Endothelial cell of umbilical vein (primary cell): ENCODE measurements around the gene S100A3. TPM values are rescaled to one million over a fixed set of nuclear protein-coding genes. Genes with fewer than 3 reads are reported as not detected.

Experiments
- BruUV-seq: library from RNA; stranded (reverse); fragments of 400-500 nt; replicated peaks from 2 replicates; lab custom pipeline; 2021; lab: Mats Ljungman, UMichigan
- CTCF ChIA-PET: fragments of 300-600, 350-600 bp; sonication (Branson Sonifier 250); formaldehyde crosslinking; loops from one replicate; lab custom pipeline; 2021; ENCODE audit warnings: antibody characterized with exemption, inconsistent platforms; lab: Charles Lee
- POLR2A ChIA-PET: fragments of 300-600, 350-600 bp; sonication (Branson Sonifier 250); formaldehyde crosslinking; loops from one replicate; lab custom pipeline; 2021; ENCODE audit warnings: antibody characterized with exemption, inconsistent platforms; lab: Charles Lee
- DNase-seq: peaks from one replicate; pipeline ENCODE4 v3.0.0-alpha.2; 2011; ENCODE audit warnings: low read depth, low spot score
- FAIRE-seq: peaks from 2 replicates; lab custom pipeline; 2011; peaks lifted over from hg19 to GRCh38; lab: Jason Lieb, UNC
- H2AFZ ChIP-seq: 2 replicates; pipeline ENCODE4 v1.6.0; 2012; ENCODE audit warnings: low read depth, low read length, control low read depth, inconsistent platforms
- H3K27ac ChIP-seq: 2 replicates; pipeline ENCODE4 v1.5.1; 2011; ENCODE audit warnings: low read depth, mild to moderate bottlenecking, control low read depth, low read length, moderate library complexity; ENCODE audit not compliant: insufficient read depth
- H3K27me3 ChIP-seq, 2 experiments: 2 replicates each; pipeline versions ENCODE4 v1.6.0 to v1.6.1; 2011; ENCODE audit warnings: low read length in 2 of 2, mixed read lengths in 1 of 2; ENCODE audit not compliant: control insufficient read depth in 2 of 2, insufficient read depth in 2 of 2
- H3K36me3 ChIP-seq, 2 experiments: 2 replicates in 1 of 2; 3 replicates in 1 of 2; pipeline ENCODE4 v1.5.1; 2011; ENCODE audit warnings: low read length in 2 of 2, mild to moderate bottlenecking in 1 of 2, moderate library complexity in 1 of 2; ENCODE audit not compliant: control insufficient read depth in 2 of 2, insufficient read depth in 2 of 2; ENCODE audit errors: extremely low read depth in 1 of 2
- H3K4me1 ChIP-seq: 3 replicates; pipeline ENCODE4 v1.5.1; 2011; ENCODE audit warnings: mild to moderate bottlenecking, low read length; ENCODE audit not compliant: control insufficient read depth, insufficient read depth; ENCODE audit errors: extremely low read depth
- H3K4me2 ChIP-seq: 2 replicates; pipeline ENCODE4 v1.6.1; 2011; ENCODE audit warnings: low read length, control low read depth, mixed read lengths; ENCODE audit not compliant: insufficient read depth
- H3K4me3 ChIP-seq, 3 experiments: fragments of 200-600 bp in 1 of 3; sonication (generic), shearing (Covaris generic) in 1 of 3; replicated peaks in 1 of 3; 2 replicates each; pipeline ENCODE4 v1.5.1; 2011 to 2016; ENCODE audit warnings: control low read depth in 3 of 3, low read length in 3 of 3, mild to moderate bottlenecking in 2 of 3, inconsistent platforms in 1 of 3, low read depth in 1 of 3, moderate library complexity in 1 of 3; ENCODE audit not compliant: insufficient read depth in 1 of 3
- H3K79me2 ChIP-seq: 2 replicates; pipeline ENCODE4 v1.6.0; 2012; ENCODE audit warnings: low read length, inconsistent platforms; ENCODE audit not compliant: control insufficient read depth, insufficient read depth
- H3K9ac ChIP-seq: replicated peaks from 2 replicates; pipeline ENCODE3; 2011; ENCODE audit warnings: low read length, control low read depth; ENCODE audit not compliant: insufficient read depth; ENCODE audit errors: extremely low read depth
- H3K9me1 ChIP-seq: replicated peaks from 3 replicates; pipeline ENCODE4 v1.6.0; 2011; ENCODE audit warnings: mild to moderate bottlenecking, low read length; ENCODE audit not compliant: control insufficient read depth, insufficient read depth; ENCODE audit errors: extremely low read depth
- H3K9me3 ChIP-seq: replicated peaks from 2 replicates; pipeline ENCODE4 v1.5.1; 2012; ENCODE audit warnings: low read length, inconsistent platforms; ENCODE audit not compliant: control insufficient read depth, insufficient read depth
- H4K20me1 ChIP-seq: replicated peaks from 2 replicates; pipeline ENCODE3; 2011; ENCODE audit warnings: mild to moderate bottlenecking, low read length; ENCODE audit not compliant: control insufficient read depth, insufficient read depth; ENCODE audit errors: extremely low read depth
- CTCF ChIP-seq, 2 donors: IDR thresholded peaks; 1 replicate in 1 of 2; 2 replicates in 1 of 2; pipeline ENCODE4 v1.5.1; 2011; ENCODE audit warnings: low read length in 2 of 2, mild to moderate bottlenecking in 2 of 2, moderate library complexity in 2 of 2, control low read depth in 1 of 2, inconsistent platforms in 1 of 2, low read depth in 1 of 2; ENCODE audit not compliant: insufficient read depth in 1 of 2; ENCODE audit errors: extremely low read depth in 1 of 2
- EZH2 ChIP-seq: IDR thresholded peaks from 2 replicates; pipeline ENCODE4 v1.6.1; 2012; ENCODE audit warnings: borderline replicate concordance, low read depth, mild to moderate bottlenecking, moderate library complexity, low read length, inconsistent platforms; ENCODE audit not compliant: severe bottlenecking
- FOS ChIP-seq: IDR thresholded peaks from 2 replicates; pipeline ENCODE4 v1.6.1; 2011; ENCODE audit warnings: mild to moderate bottlenecking, low read length, moderate library complexity, borderline replicate concordance; ENCODE audit not compliant: insufficient read depth
- GATA2 ChIP-seq: IDR thresholded peaks from 2 replicates; pipeline ENCODE4 v1.7.0; 2011; ENCODE audit warnings: low read depth, mild to moderate bottlenecking, moderate library complexity, mixed read lengths, low read length; ENCODE audit not compliant: insufficient read length, insufficient read depth
- JUN ChIP-seq: IDR thresholded peaks from 2 replicates; pipeline ENCODE4 v1.6.1; 2011; ENCODE audit warnings: borderline replicate concordance, low read depth; ENCODE audit not compliant: insufficient read length, insufficient read depth
- MAX ChIP-seq: IDR thresholded peaks from 2 replicates; pipeline ENCODE4 v1.6.1; 2011; ENCODE audit not compliant: insufficient read depth, insufficient read length
- MYC ChIP-seq: IDR thresholded peaks from one replicate; pipeline ENCODE4 v1.6.1; 2011; ENCODE audit warnings: mild to moderate bottlenecking, low read depth, low read length
- POLR2A ChIP-seq: IDR thresholded peaks from 2 replicates; pipeline ENCODE4 v1.6.1; 2012; ENCODE audit warnings: low read depth, mild to moderate bottlenecking, control low read depth, low read length
- POLR2AphosphoS5 ChIP-seq: IDR thresholded peaks from 2 replicates; pipeline ENCODE4 v1.6.1; 2012; ENCODE audit warnings: low read depth, mild to moderate bottlenecking, control low read depth, low read length, moderate library complexity; ENCODE audit not compliant: insufficient read depth
- dilution Hi-C: fragments of 300-500 bp; cut with MboI; formaldehyde crosslinking; loops from one replicate; pipeline ENCODE4 v1.15.0; 2019; ENCODE audit warnings: low sequenced_read_pairs; ENCODE audit not compliant: extremely low pct_ligation_motif_present
- intact Hi-C: fragments of 100-400 bp; cut with micrococcal nuclease; formaldehyde crosslinking; loops from one replicate; pipeline ENCODE4 v1.10.0; 2022
- polyA plus RNA-seq, 4 experiments: library from polyadenylated mRNA; depleted of rRNA in 3 of 4; stranded (reverse) in 3 of 4; unstranded in 1 of 4; fragments of >200 nt; gene quantifications; 2 replicates each; pipeline versions ENCODE4 v1.2.1 to v1.2.3, GENCODE V29; 2011 to 2012; ENCODE audit warnings: missing spikeins in 1 of 4
- total RNA-seq: library from RNA; stranded (reverse); gene quantifications from 2 replicates; pipeline ENCODE4 v1.2.3, GENCODE V29; 2021

Gene S100A3
- total and polyA plus RNA-seq, 2 donors (not counting 3 experiments of a cell fraction or from before 2014, with no cell fraction given), result 0.42 to 1.3 TPM

DNA sequence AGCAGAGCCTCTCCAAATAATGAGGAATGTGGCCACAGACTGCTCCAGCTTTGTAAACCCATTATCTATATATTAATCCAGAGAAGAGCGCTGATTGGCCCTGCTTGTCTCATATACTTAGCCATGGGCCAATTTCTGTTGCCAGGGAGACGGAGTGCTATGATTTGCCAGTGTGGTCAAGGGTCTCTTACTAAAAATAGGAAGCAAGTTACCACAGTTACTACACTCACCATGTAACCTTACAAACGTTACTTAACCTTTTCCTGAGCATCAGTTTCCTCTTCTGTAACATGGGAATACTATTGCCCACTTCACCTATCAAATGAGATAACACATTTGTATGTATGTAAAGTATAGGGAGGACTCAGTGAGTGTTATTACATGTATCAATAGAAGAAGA lies 24.3 kb upstream of the S100A3 start:
- Histone ChIP-seq H3K4me1 (peaks cover 7% of the 10 kb centered on the region), H3K9me1 (no peaks in the 10 kb centered on the region), H3K4me3 (no peak overlapping the region), H3K36me3 (no peaks in the 10 kb centered on the region), H3K9me3 (no peaks in the 10 kb centered on the region), H3K9ac (no peak overlapping the region), H4K20me1 (no peaks in the 10 kb centered on the region), H3K27me3 (no peaks in the 10 kb centered on the region), H2AFZ (peak overlapping the region; percentile 2), H3K4me2 (no peak overlapping the region), H3K79me2 (no peaks in the 10 kb centered on the region), H3K27ac (no peak overlapping the region)
- dilution Hi-C loops, result no loop called here
- TF ChIP-seq EZH2 (no peak), FOS (no peak), JUN (no peak), POLR2AphosphoS5 (no peak), MAX (no peak), CTCF (IDR thresholded peaks at IDR 0.05; ENCODE audit: extremely low read depth in 1 of 2, insufficient read depth in 1 of 2, low read depth in 1 of 2, low read length in 2 of 2) (no peak), POLR2A (no peak), GATA2 (no peak), MYC (no peak)
- ChIA-PET CTCF (interaction anchor here (0.7 to 6.3 kb wide), 25 partner anchors 8 to 414 kb away, joined by 3 to 167 read pairs (median 8); partner anchors contain the start of genes CHTOP, NPR1, S100A1 and S100A13), POLR2A (interaction anchor here (1.3 to 1.5 kb wide), 2 partner anchors 33 to 54 kb away, joined by 3 to 13 read pairs; partner anchors contain the start of gene S100A13)
- intact Hi-C loops, result loop anchor here (2.0 kb wide), 2 partner anchors 25 to 413 kb away; partner anchors contain the start of gene RAB13
- no TSS peak for BruUV-seq
- FAIRE-seq, result no peak
- no peak for DNase-seq
